ENCODE data around the gene P3H3. TPM values are rescaled to one million over a fixed set of nuclear protein-coding genes. Genes with fewer than 3 reads are reported as not detected.

The P3H3 gene
- total and polyA plus RNA-seq, 9 donors: 4.7 to 92.3 (median 61.1) TPM

- no peaks in the 10 kb centered on the region for H3K9me3 ChIP-seq
- no peaks in the 10 kb centered on the region for H3K36me3 ChIP-seq
- H3K27me3 ChIP-seq: no peaks in the 10 kb centered on the region
- TF ChIP-seq CTCF (IDR thresholded peaks at IDR 0.05) (no peak), EP300 (IDR thresholded peaks at IDR 0.05) (no peak), POLR2A (IDR thresholded peaks at IDR 0.05) (no peak)
- H3K4me1 ChIP-seq (ENCODE audit: insufficient read depth): no peaks in the 10 kb centered on the region
- H3K4me3 ChIP-seq: no peak overlapping the region
- DNase-seq: no peak
- WGBS, 3 donors: 53 to 55% (median 55%) methylated on average over 1 of the region's 1 CpG
- H3K27ac ChIP-seq: no peak overlapping the region
- intact Hi-C loops (cut with DNase I): no loop called here
Observed at GRCh38 chr12:6840330-6840729, 12.1 kb downstream of the P3H3 start.

GRCh38 chr12:6840761-6841515 lies 12.7 kb downstream of the P3H3 start, which contains the start of gene GNB3:
Gene GNB3 (plus strand): TSS chr12:6840925. CDS start chr12:6841288, 363 bp downstream.
- H3K9me3 ChIP-seq: no peaks in the 10 kb centered on the region
- H3K4me1 ChIP-seq (ENCODE audit: insufficient read depth): no peaks in the 10 kb centered on the region
- H3K36me3 ChIP-seq: no peaks in the 10 kb centered on the region
- no peaks in the 10 kb centered on the region for H3K27me3 ChIP-seq
- H3K4me3 ChIP-seq: no peak within 1 kb of the TSS
- TF ChIP-seq POLR2A (IDR thresholded peaks at IDR 0.05) (no peak), EP300 (IDR thresholded peaks at IDR 0.05) (no peak), CTCF (IDR thresholded peaks at IDR 0.05) (no peak)
- intact Hi-C loops (cut with DNase I): no loop called here
- 66 to 68% (median 66%) methylated on average over 23 to 24 of the region's 24 CpGs for WGBS, 3 donors
- no peak for DNase-seq
- no peak within 1 kb of the TSS for H3K27ac ChIP-seq

- H3K9me3 ChIP-seq: no peaks in the 10 kb centered on the region
- no peaks in the 10 kb centered on the region for H3K4me1 ChIP-seq (ENCODE audit: insufficient read depth)
- 92 to 97% (median 93%) methylated on average over 4 of the region's 4 CpGs for WGBS, 3 donors
- intact Hi-C loops (cut with DNase I): no loop called here
- H3K27ac ChIP-seq: no peak overlapping the region
- no peak overlapping the region for H3K4me3 ChIP-seq
- no peaks in the 10 kb centered on the region for H3K27me3 ChIP-seq
- DNase-seq: no peak
- no peaks in the 10 kb centered on the region for H3K36me3 ChIP-seq
- no peak for TF ChIP-seq EP300 (IDR thresholded peaks at IDR 0.05)
Observed at GRCh38 chr12:6842075-6842474, 13.9 kb downstream of the P3H3 start.

- Histone ChIP-seq H3K27ac (no peak overlapping the region), H3K27me3 (no peaks in the 10 kb centered on the region), H3K4me3 (no peak overlapping the region), H3K36me3 (no peaks in the 10 kb centered on the region), H3K9me3 (no peaks in the 10 kb centered on the region), H3K4me1 (ENCODE audit: insufficient read depth) (no peaks in the 10 kb centered on the region)
- TF ChIP-seq CTCF (IDR thresholded peaks at IDR 0.05): no peak
- no peak for TF ChIP-seq POLR2A (IDR thresholded peaks at IDR 0.05)
- no peak for TF ChIP-seq EP300 (IDR thresholded peaks at IDR 0.05)
- intact Hi-C loops (cut with DNase I): no loop called here
- 68 to 72% (median 70%) methylated on average over 16 of the region's 16 CpGs for WGBS, 3 donors
- DNase-seq: no peak
Observed at GRCh38 chr12:6843118-6843902, 15.1 kb downstream of the P3H3 start.

GRCh38 chr12:6845395-6845794 lies 17.2 kb downstream of the P3H3 start:
- H3K27ac ChIP-seq: no peak overlapping the region
- no peaks in the 10 kb centered on the region for H3K27me3 ChIP-seq
- DNase-seq: no peak
- H3K4me1 ChIP-seq (ENCODE audit: insufficient read depth): no peaks in the 10 kb centered on the region
- no peaks in the 10 kb centered on the region for H3K36me3 ChIP-seq
- TF ChIP-seq POLR2A (IDR thresholded peaks at IDR 0.05) (no peak), EP300 (IDR thresholded peaks at IDR 0.05) (no peak), CTCF (IDR thresholded peaks at IDR 0.05) (no peak)
- 85 to 90% (median 87%) methylated on average over 17 of the region's 17 CpGs for WGBS, 3 donors
- no peak overlapping the region for H3K4me3 ChIP-seq
- H3K9me3 ChIP-seq: no peaks in the 10 kb centered on the region
- intact Hi-C loops (cut with DNase I): no loop called here
